Endothelial cell (in vitro differentiated cells): ENCODE measurements around the gene EGFL7. TPM values are rescaled to one million over a fixed set of nuclear protein-coding genes. Genes with fewer than 3 reads are reported as not detected.
"Not testable (repeated sequence)": the region's sequence is repeated elsewhere in the genome, so short reads cannot be mapped to it uniquely, and the experiment has no call there.

ENCODE experiments used
- DNase-seq: peaks from one replicate; pipeline ENCODE4 v3.0.0; 2021; ENCODE audit warnings: low spot score
- H3K27ac Mint-ChIP-seq: one replicate; pipeline ENCODE4 v1.8.0; 2021; ENCODE audit warnings: mixed read lengths, inconsistent platforms; ENCODE audit not compliant: unreplicated experiment
- H3K27me3 Mint-ChIP-seq: one replicate; pipeline ENCODE4 v1.8.0; 2021; ENCODE audit warnings: mild to moderate bottlenecking, moderate library complexity, mixed read lengths, inconsistent platforms; ENCODE audit not compliant: unreplicated experiment
- H3K36me3 Mint-ChIP-seq: one replicate; pipeline ENCODE4 v1.8.0; 2021; ENCODE audit warnings: mild to moderate bottlenecking, low read depth, mixed read lengths, inconsistent platforms; ENCODE audit not compliant: unreplicated experiment
- H3K4me1 Mint-ChIP-seq: one replicate; pipeline ENCODE4 v1.8.0; 2021; ENCODE audit warnings: mild to moderate bottlenecking, mixed read lengths, inconsistent platforms; ENCODE audit not compliant: unreplicated experiment
- H3K4me3 Mint-ChIP-seq: one replicate; pipeline ENCODE4 v1.8.0; 2021; ENCODE audit warnings: mild to moderate bottlenecking, mixed read lengths, inconsistent platforms; ENCODE audit not compliant: unreplicated experiment
- H3K9me3 Mint-ChIP-seq: one replicate; pipeline ENCODE4 v1.8.0; 2021; ENCODE audit warnings: mixed read lengths, inconsistent platforms; ENCODE audit not compliant: unreplicated experiment
- CTCF ChIP-seq: fragments of 200-600 bp; sonication (generic); IDR thresholded peaks from one replicate; pipeline ENCODE4 v1.5.0; 2021; ENCODE audit warnings: antibody characterized with exemption; ENCODE audit not compliant: unreplicated experiment
- total RNA-seq: library from RNA; stranded (reverse); fragmentation: NEBNext Ultra II Directional; extraction: Animal tissue kit (Norgen Biotek cat#: 25700); gene quantifications from one replicate; pipeline ENCODE4 v1.2.1, GENCODE V29; 2021; ENCODE audit not compliant: unreplicated experiment

Gene EGFL7
- total RNA-seq, 1 donor from 2014 or later, result 945 TPM

- H3K9me3 Mint-ChIP-seq, result no peaks in the 10 kb centered on the region
- no peak overlapping the region for H3K4me3 Mint-ChIP-seq
- no peak for TF ChIP-seq CTCF
- H3K27ac Mint-ChIP-seq, result no peak overlapping the region
- H3K4me1 Mint-ChIP-seq, result peaks cover 43% of the 10 kb centered on the region
- H3K36me3 Mint-ChIP-seq, result peaks cover 13% of the 10 kb centered on the region
- DNase-seq, result no peak
- H3K27me3 Mint-ChIP-seq, result peaks cover 27% of the 10 kb centered on the region
These were observed 44.3 kb downstream of the EGFL7 start for GRCh38 chr9:136707011-136707410.

GRCh38 chr9:136707849-136708517 is 45.3 kb downstream of the EGFL7 start:
- no peak for TF ChIP-seq CTCF
- no peak for DNase-seq
- Mint-ChIP-seq H3K36me3 (peaks cover 13% of the 10 kb centered on the region), H3K27ac (no peak overlapping the region), H3K9me3 (no peaks in the 10 kb centered on the region), H3K27me3 (peaks cover 24% of the 10 kb centered on the region), H3K4me3 (no peak overlapping the region), H3K4me1 (peaks cover 39% of the 10 kb centered on the region)

GRCh38 chr9:136709454-136710109 is 46.9 kb downstream of the EGFL7 start:
- H3K36me3 Mint-ChIP-seq, result peaks cover 13% of the 10 kb centered on the region
- H3K4me1 Mint-ChIP-seq, result peaks cover 40% of the 10 kb centered on the region
- no peaks in the 10 kb centered on the region for H3K9me3 Mint-ChIP-seq
- TF ChIP-seq CTCF, result no peak
- no peak overlapping the region for H3K27ac Mint-ChIP-seq
- H3K4me3 Mint-ChIP-seq, result no peak overlapping the region
- H3K27me3 Mint-ChIP-seq, result peaks cover 24% of the 10 kb centered on the region
- DNase-seq, result peak; percentile 7

GRCh38 chr9:136710543-136710942 is 47.8 kb downstream of the EGFL7 start:
- H3K9me3 Mint-ChIP-seq, result no peaks in the 10 kb centered on the region
- no peak for DNase-seq
- TF ChIP-seq CTCF, result no peak
- H3K4me1 Mint-ChIP-seq, result peaks cover 38% of the 10 kb centered on the region
- peaks cover 17% of the 10 kb centered on the region for H3K27me3 Mint-ChIP-seq
- no peak overlapping the region for H3K27ac Mint-ChIP-seq
- H3K4me3 Mint-ChIP-seq, result peak overlapping the region; percentile 97
- peaks cover 12% of the 10 kb centered on the region for H3K36me3 Mint-ChIP-seq

GRCh38 chr9:136711219-136711648 is 48.5 kb downstream of the EGFL7 start:
- H3K4me1 Mint-ChIP-seq, result peaks cover 40% of the 10 kb centered on the region
- not testable (repeated sequence) for DNase-seq, H3K9me3 Mint-ChIP-seq
- peak overlapping the region; percentile 97 for H3K4me3 Mint-ChIP-seq
- peaks cover 12% of the 10 kb centered on the region for H3K36me3 Mint-ChIP-seq
- peak overlapping the region; percentile 78 for H3K27ac Mint-ChIP-seq
- peaks cover 13% of the 10 kb centered on the region for H3K27me3 Mint-ChIP-seq
